ENCODE results near the gene SDK1. TPM values are rescaled to one million over a fixed set of nuclear protein-coding genes. Genes with fewer than 3 reads are reported as not detected.

SDK1 gene
- total RNA-seq, 1 experiment from 2014 or later = 9.3 TPM

DNA sequence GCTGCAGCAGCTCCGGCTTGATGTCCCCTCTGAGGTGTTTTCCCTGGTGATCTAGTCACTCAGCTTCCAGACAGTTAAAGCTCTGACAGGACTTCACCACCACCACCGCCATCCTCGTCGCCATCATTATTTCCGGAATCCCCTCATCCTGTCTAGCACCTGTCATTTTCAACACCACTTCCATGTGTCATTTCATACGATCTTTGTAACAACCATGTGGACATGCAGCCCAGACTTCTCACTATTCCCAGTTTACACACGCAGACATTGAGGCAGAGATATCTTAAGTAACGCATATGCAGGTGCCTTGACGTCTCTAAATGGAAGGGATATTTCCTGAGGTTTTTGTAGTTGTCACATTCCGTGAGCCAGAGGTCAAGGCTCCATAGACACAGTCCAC is 850.5 kb downstream of the SDK1 start:
- TF ChIP-seq TEAD4 (CRISPR knock-in tag; IDR thresholded peaks at IDR 0.05) (no peak), ATF1 (CRISPR knock-in tag; IDR thresholded peaks at IDR 0.05) (no peak), MYBL2 (CRISPR knock-in tag; IDR thresholded peaks at IDR 0.05) (no peak), NFATC4 (CRISPR knock-in tag; IDR thresholded peaks at IDR 0.05) (no peak), ESRRA (CRISPR knock-in tag; IDR thresholded peaks at IDR 0.05; ENCODE audit: borderline replicate concordance) (no peak), NR2C2 (CRISPR knock-in tag; IDR thresholded peaks at IDR 0.05) (no peak), JUN (CRISPR knock-in tag; IDR thresholded peaks at IDR 0.05) (no peak), EMX1 (CRISPR knock-in tag; IDR thresholded peaks at IDR 0.05) (no peak), ZNF263 (CRISPR knock-in tag; IDR thresholded peaks at IDR 0.05; ENCODE audit: low read depth) (no peak), GTF2I (CRISPR knock-in tag; conservative IDR thresholded peaks at IDR 0.05) (no peak), SMAD3 (CRISPR knock-in tag; IDR thresholded peaks at IDR 0.05; ENCODE audit: borderline replicate concordance) (no peak), TP53 (CRISPR knock-in tag; IDR thresholded peaks at IDR 0.05) (no peak), SOX15 (CRISPR knock-in tag; IDR thresholded peaks at IDR 0.05) (no peak)
- TF ChIP-seq, protein P1, sequence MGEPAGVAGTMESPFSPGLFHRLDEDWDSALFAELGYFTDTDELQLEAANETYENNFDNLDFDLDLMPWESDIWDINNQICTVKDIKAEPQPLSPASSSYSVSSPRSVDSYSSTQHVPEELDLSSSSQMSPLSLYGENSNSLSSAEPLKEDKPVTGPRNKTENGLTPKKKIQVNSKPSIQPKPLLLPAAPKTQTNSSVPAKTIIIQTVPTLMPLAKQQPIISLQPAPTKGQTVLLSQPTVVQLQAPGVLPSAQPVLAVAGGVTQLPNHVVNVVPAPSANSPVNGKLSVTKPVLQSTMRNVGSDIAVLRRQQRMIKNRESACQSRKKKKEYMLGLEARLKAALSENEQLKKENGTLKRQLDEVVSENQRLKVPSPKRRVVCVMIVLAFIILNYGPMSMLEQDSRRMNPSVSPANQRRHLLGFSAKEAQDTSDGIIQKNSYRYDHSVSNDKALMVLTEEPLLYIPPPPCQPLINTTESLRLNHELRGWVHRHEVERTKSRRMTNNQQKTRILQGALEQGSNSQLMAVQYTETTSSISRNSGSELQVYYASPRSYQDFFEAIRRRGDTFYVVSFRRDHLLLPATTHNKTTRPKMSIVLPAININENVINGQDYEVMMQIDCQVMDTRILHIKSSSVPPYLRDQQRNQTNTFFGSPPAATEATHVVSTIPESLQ (CRISPR knock-in tag; IDR thresholded peaks at IDR 0.05) = no peak
- TF ChIP-seq, protein P2, sequence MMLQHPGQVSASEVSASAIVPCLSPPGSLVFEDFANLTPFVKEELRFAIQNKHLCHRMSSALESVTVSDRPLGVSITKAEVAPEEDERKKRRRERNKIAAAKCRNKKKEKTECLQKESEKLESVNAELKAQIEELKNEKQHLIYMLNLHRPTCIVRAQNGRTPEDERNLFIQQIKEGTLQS (CRISPR knock-in tag; conservative IDR thresholded peaks at IDR 0.05) = no peak
- TF ChIP-seq, protein P3, sequence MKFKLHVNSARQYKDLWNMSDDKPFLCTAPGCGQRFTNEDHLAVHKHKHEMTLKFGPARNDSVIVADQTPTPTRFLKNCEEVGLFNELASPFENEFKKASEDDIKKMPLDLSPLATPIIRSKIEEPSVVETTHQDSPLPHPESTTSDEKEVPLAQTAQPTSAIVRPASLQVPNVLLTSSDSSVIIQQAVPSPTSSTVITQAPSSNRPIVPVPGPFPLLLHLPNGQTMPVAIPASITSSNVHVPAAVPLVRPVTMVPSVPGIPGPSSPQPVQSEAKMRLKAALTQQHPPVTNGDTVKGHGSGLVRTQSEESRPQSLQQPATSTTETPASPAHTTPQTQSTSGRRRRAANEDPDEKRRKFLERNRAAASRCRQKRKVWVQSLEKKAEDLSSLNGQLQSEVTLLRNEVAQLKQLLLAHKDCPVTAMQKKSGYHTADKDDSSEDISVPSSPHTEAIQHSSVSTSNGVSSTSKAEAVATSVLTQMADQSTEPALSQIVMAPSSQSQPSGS (CRISPR knock-in tag; IDR thresholded peaks at IDR 0.05; ENCODE audit: borderline replicate concordance, low read depth) = no peak
- TF ChIP-seq, protein P4, sequence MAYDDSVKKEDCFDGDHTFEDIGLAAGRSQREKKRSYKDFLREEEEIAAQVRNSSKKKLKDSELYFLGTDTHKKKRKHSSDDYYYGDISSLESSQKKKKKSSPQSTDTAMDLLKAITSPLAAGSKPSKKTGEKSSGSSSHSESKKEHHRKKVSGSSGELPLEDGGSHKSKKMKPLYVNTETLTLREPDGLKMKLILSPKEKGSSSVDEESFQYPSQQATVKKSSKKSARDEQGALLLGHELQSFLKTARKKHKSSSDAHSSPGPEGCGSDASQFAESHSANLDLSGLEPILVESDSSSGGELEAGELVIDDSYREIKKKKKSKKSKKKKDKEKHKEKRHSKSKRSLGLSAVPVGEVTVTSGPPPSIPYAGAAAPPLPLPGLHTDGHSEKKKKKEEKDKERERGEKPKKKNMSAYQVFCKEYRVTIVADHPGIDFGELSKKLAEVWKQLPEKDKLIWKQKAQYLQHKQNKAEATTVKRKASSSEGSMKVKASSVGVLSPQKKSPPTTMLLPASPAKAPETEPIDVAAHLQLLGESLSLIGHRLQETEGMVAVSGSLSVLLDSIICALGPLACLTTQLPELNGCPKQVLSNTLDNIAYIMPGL (CRISPR knock-in tag; IDR thresholded peaks at IDR 0.05) = no peak
- TF ChIP-seq, protein P5, sequence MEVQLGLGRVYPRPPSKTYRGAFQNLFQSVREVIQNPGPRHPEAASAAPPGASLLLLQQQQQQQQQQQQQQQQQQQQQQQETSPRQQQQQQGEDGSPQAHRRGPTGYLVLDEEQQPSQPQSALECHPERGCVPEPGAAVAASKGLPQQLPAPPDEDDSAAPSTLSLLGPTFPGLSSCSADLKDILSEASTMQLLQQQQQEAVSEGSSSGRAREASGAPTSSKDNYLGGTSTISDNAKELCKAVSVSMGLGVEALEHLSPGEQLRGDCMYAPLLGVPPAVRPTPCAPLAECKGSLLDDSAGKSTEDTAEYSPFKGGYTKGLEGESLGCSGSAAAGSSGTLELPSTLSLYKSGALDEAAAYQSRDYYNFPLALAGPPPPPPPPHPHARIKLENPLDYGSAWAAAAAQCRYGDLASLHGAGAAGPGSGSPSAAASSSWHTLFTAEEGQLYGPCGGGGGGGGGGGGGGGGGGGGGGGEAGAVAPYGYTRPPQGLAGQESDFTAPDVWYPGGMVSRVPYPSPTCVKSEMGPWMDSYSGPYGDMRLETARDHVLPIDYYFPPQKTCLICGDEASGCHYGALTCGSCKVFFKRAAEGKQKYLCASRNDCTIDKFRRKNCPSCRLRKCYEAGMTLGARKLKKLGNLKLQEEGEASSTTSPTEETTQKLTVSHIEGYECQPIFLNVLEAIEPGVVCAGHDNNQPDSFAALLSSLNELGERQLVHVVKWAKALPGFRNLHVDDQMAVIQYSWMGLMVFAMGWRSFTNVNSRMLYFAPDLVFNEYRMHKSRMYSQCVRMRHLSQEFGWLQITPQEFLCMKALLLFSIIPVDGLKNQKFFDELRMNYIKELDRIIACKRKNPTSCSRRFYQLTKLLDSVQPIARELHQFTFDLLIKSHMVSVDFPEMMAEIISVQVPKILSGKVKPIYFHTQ (CRISPR knock-in tag; IDR thresholded peaks at IDR 0.05) = no peak
- TF ChIP-seq, protein P6, sequence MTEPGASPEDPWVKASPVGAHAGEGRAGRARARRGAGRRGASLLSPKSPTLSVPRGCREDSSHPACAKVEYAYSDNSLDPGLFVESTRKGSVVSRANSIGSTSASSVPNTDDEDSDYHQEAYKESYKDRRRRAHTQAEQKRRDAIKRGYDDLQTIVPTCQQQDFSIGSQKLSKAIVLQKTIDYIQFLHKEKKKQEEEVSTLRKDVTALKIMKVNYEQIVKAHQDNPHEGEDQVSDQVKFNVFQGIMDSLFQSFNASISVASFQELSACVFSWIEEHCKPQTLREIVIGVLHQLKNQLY (CRISPR knock-in tag; IDR thresholded peaks at IDR 0.05) = no peak
- TF ChIP-seq, protein P7, sequence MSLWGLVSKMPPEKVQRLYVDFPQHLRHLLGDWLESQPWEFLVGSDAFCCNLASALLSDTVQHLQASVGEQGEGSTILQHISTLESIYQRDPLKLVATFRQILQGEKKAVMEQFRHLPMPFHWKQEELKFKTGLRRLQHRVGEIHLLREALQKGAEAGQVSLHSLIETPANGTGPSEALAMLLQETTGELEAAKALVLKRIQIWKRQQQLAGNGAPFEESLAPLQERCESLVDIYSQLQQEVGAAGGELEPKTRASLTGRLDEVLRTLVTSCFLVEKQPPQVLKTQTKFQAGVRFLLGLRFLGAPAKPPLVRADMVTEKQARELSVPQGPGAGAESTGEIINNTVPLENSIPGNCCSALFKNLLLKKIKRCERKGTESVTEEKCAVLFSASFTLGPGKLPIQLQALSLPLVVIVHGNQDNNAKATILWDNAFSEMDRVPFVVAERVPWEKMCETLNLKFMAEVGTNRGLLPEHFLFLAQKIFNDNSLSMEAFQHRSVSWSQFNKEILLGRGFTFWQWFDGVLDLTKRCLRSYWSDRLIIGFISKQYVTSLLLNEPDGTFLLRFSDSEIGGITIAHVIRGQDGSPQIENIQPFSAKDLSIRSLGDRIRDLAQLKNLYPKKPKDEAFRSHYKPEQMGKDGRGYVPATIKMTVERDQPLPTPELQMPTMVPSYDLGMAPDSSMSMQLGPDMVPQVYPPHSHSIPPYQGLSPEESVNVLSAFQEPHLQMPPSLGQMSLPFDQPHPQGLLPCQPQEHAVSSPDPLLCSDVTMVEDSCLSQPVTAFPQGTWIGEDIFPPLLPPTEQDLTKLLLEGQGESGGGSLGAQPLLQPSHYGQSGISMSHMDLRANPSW (CRISPR knock-in tag; conservative IDR thresholded peaks at IDR 0.05; ENCODE audit: low read depth) = no peak
- Mint-ChIP-seq H3K27me3 (ENCODE audit: low read depth) (no peaks in the 10 kb centered on the region; the same call in 1 of the 2 replicates), H3K4me3 (no peak overlapping the region), H3K9me3 (no peaks in the 10 kb centered on the region), H3K36me3 (no peaks in the 10 kb centered on the region), H3K27ac (no peak overlapping the region), H3K4me1 (no peaks in the 10 kb centered on the region)
- ATAC-seq = no peak
- no peak for DNase-seq (ENCODE audit: low spot score)
- POLR2A ChIA-PET = no interaction called here
- CTCF ChIA-PET = no interaction called here

All from WTC11 (cell line).